Right ventricle myocardium superior (tissue), 1 donor: ENCODE data around the gene GPER1. TPM values are rescaled to one million over a fixed set of nuclear protein-coding genes. Genes with fewer than 3 reads are reported as not detected.
A peak's percentile ranks its signal among the peaks of the same experiment; 100 is the strongest.

Experiments
- ATAC-seq: fragments of 200-7000 bp; cut with Tn5 transposase; one replicate; pipeline ENCODE4 v1.9.1; 2020; ENCODE audit warnings: mild to moderate bottlenecking; ENCODE audit not compliant: poor library complexity
- DNase-seq: peaks from one replicate; pipeline ENCODE4 v3.0.0-alpha.2; 2020
- intact Hi-C: fragments of 100-400 bp; cut with DNase I; formaldehyde crosslinking; loops from one replicate; pipeline ENCODE4 v1.11.2; 2022
- total RNA-seq: library from RNA; stranded (reverse); fragmentation: NEBNext Ultra II Directional; extraction: Animal tissue kit (Norgen Biotek cat#: 25700); gene quantifications from one replicate; pipeline ENCODE4 v1.2.1, GENCODE V29; 2021
- donor health status: DM: no; HTN: yes; CAD: no; lungs with severe emphysema.

GPER1 gene
- total RNA-seq, 1 donor from 2014 or later: 2.5 TPM

GRCh38 chr7:1096156-1097119, 8.5 kb downstream of the GPER1 start:
- intact Hi-C loops: no loop called here
- ATAC-seq: peak; percentile 67
- DNase-seq: no peak

- no peak for DNase-seq
- intact Hi-C loops: no loop called here
- no peak for ATAC-seq
Measured at GRCh38 chr7:1097120-1097504, 9.2 kb downstream of the GPER1 start.

- intact Hi-C loops: no loop called here
- no peak for ATAC-seq
- no peak for DNase-seq
Measured at GRCh38 chr7:1098243-1099153, 10.6 kb downstream of the GPER1 start.

GRCh38 chr7:1099154-1099542, 11.2 kb downstream of the GPER1 start:
- ATAC-seq (no peak), DNase-seq (no peak)

GRCh38 chr7:1099637-1100036, 11.7 kb downstream of the GPER1 start:
- ATAC-seq: no peak
- intact Hi-C loops: no loop called here
- DNase-seq: no peak

More at GRCh38 chr7:1099154-1099542, 11.2 kb downstream of the GPER1 start:
- intact Hi-C loops: no loop called here

GRCh38 chr7:1100386-1100785, 12.5 kb downstream of the GPER1 start:
- intact Hi-C loops: no loop called here
- ATAC-seq (no peak), DNase-seq (no peak)

- intact Hi-C loops: no loop called here
- no peak for ATAC-seq
- no peak for DNase-seq
Measured at GRCh38 chr7:1100834-1101562, 13.1 kb downstream of the GPER1 start.

GRCh38 chr7:1101563-1102431, 13.9 kb downstream of the GPER1 start:
- ATAC-seq: no peak
- intact Hi-C loops: no loop called here
- DNase-seq: no peak

- no peak for DNase-seq
- intact Hi-C loops: no loop called here
- no peak for ATAC-seq
Measured at GRCh38 chr7:1103009-1103788, 15.3 kb downstream of the GPER1 start.

- ATAC-seq (no peak), DNase-seq (peak; percentile 24)
- intact Hi-C loops: no loop called here
Measured at GRCh38 chr7:1103789-1104515, 16.0 kb downstream of the GPER1 start.

GRCh38 chr7:1104516-1105179, 16.7 kb downstream of the GPER1 start:
- ATAC-seq (no peak), DNase-seq (no peak)
- intact Hi-C loops: no loop called here

GRCh38 chr7:1105189-1105588, 17.3 kb downstream of the GPER1 start:
- DNase-seq: no peak
- intact Hi-C loops: no loop called here
- ATAC-seq: no peak

- intact Hi-C loops: no loop called here
- DNase-seq: no peak
- ATAC-seq: no peak
Measured at GRCh38 chr7:1106063-1106792, 18.3 kb downstream of the GPER1 start.

- ATAC-seq (no peak), DNase-seq (no peak)
- intact Hi-C loops: no loop called here
Measured at GRCh38 chr7:1106793-1107421, 19.0 kb downstream of the GPER1 start.

GRCh38 chr7:1108264-1108920, 20.5 kb downstream of the GPER1 start:
- ATAC-seq (no peak), DNase-seq (no peak)
- intact Hi-C loops: no loop called here
